Neural progenitor cell (in vitro differentiated cells): ENCODE measurements around the gene EYS. TPM values are rescaled to one million over a fixed set of nuclear protein-coding genes. Genes with fewer than 3 reads are reported as not detected.

Experiments
- DNase-seq: peaks from one replicate; pipeline ENCODE4 v3.0.0-alpha.2; 2016; ENCODE audit warnings: low spot score
- H2AFZ ChIP-seq: fragments of 200-600 bp; sonication (generic); replicated peaks from 2 replicates; pipeline ENCODE4 v1.6.1; 2016; ENCODE audit warnings: antibody characterized with exemption
- H3F3A ChIP-seq: fragments of 200-600 bp; sonication (generic); 2 replicates; pipeline ENCODE4 v1.6.1; 2016; ENCODE audit warnings: antibody characterized with exemption, low read depth
- H3K27ac ChIP-seq: fragments of 200-600 bp; sonication (generic); 2 replicates; pipeline ENCODE4 v1.5.1; 2016; ENCODE audit warnings: mild to moderate bottlenecking
- H3K27me3 ChIP-seq: fragments of 200-600 bp; sonication (generic); 2 replicates; pipeline ENCODE4 v1.6.1; 2016; ENCODE audit warnings: mild to moderate bottlenecking, moderate library complexity
- H3K36me3 ChIP-seq: fragments of 200-600 bp; sonication (generic); 2 replicates; pipeline ENCODE4 v1.5.1; 2016
- H3K4me1 ChIP-seq: fragments of 200-600 bp; sonication (generic); 2 replicates; pipeline ENCODE4 v1.6.1; 2016; ENCODE audit warnings: mixed run types
- H3K4me2 ChIP-seq: fragments of 200-600 bp; sonication (generic); 2 replicates; pipeline ENCODE4 v1.6.1; 2016
- H3K4me3 ChIP-seq: fragments of 200-600 bp; sonication (generic); 2 replicates; pipeline ENCODE4 v1.5.1; 2016
- H3K79me2 ChIP-seq: fragments of 200-600 bp; sonication (generic); 2 replicates; pipeline ENCODE4 v1.6.1; 2016; ENCODE audit warnings: low read depth
- H3K9ac ChIP-seq: fragments of 200-600 bp; sonication (generic); 2 replicates; pipeline ENCODE4 v1.6.1; 2016
- H3K9me3 ChIP-seq: fragments of 200-600 bp; sonication (generic); 2 replicates; pipeline ENCODE4 v1.5.1; 2016; ENCODE audit warnings: low read depth
- H4K20me1 ChIP-seq: fragments of 200-600 bp; sonication (generic); 2 replicates; pipeline ENCODE4 v1.6.1; 2016; ENCODE audit warnings: low read depth
- H3K27ac Mint-ChIP-seq: 3 replicates; pipeline ENCODE4 v1.8.0; 2021; ENCODE audit warnings: mixed read lengths
- H3K27me3 Mint-ChIP-seq: 2 replicates; pipeline ENCODE4 v1.8.0; 2022; ENCODE audit warnings: low read depth, mild to moderate bottlenecking, inconsistent platforms, moderate library complexity, mixed read lengths; ENCODE audit not compliant: insufficient read depth
- H3K36me3 Mint-ChIP-seq: 3 replicates; pipeline ENCODE4 v1.8.0; 2021; ENCODE audit warnings: mixed read lengths
- H3K4me1 Mint-ChIP-seq: 3 replicates; pipeline ENCODE4 v1.8.0; 2021; ENCODE audit warnings: mixed read lengths
- H3K4me3 Mint-ChIP-seq: 3 replicates; pipeline ENCODE4 v1.8.0; 2021; ENCODE audit warnings: mild to moderate bottlenecking, moderate library complexity, mixed read lengths
- H3K9me3 Mint-ChIP-seq: 3 replicates; pipeline ENCODE4 v1.8.0; 2020; ENCODE audit warnings: mixed read lengths
- CTCF ChIP-seq: fragments of 200-600 bp; sonication (generic); IDR thresholded peaks from 2 replicates; pipeline ENCODE4 v1.5.1; 2017; ENCODE audit warnings: antibody characterized with exemption, mild to moderate bottlenecking
- EZH2 ChIP-seq: fragments of 200-600 bp; sonication (generic); IDR thresholded peaks from 2 replicates; pipeline ENCODE4 v1.6.1; 2017; ENCODE audit warnings: antibody characterized with exemption, mild to moderate bottlenecking, moderate library complexity
- EZH2phosphoT487 ChIP-seq: fragments of 200-600 bp; sonication (generic); IDR thresholded peaks from 2 replicates; pipeline ENCODE4 v1.6.1; 2017; ENCODE audit warnings: antibody characterized with exemption
- total RNA-seq: library from RNA; depleted of rRNA; stranded (reverse); fragments of >200 nt; gene quantifications from 2 replicates; pipeline ENCODE4 v1.2.3, GENCODE V29; 2015; ENCODE audit warnings: low replicate concordance

Gene EYS
- total RNA-seq, 1 donor from 2014 or later: not detected

GRCh38 chr6:65449926-65450325 is 257.1 kb downstream of the EYS start:
- no peak for TF ChIP-seq EZH2
- no peak for TF ChIP-seq EZH2phosphoT487
- TF ChIP-seq CTCF: no peak
- H3K4me2 ChIP-seq: no peak overlapping the region
- H3K9me3 Mint-ChIP-seq: no peaks in the 10 kb centered on the region
- no peaks in the 10 kb centered on the region for H3K4me1 ChIP-seq
- no peak overlapping the region for H3K9ac ChIP-seq
- H3K4me3 Mint-ChIP-seq: no peak overlapping the region
- H3K27ac ChIP-seq: no peak overlapping the region
- H3K9me3 ChIP-seq: no peaks in the 10 kb centered on the region
- H3F3A ChIP-seq: no peaks in the 10 kb centered on the region
- no peak overlapping the region for H3K4me3 ChIP-seq
- no peak for DNase-seq
- no peaks in the 10 kb centered on the region for H3K27me3 Mint-ChIP-seq
- no peak overlapping the region for H3K27ac Mint-ChIP-seq
- H2AFZ ChIP-seq: no peak overlapping the region
- H3K27me3 ChIP-seq: no peaks in the 10 kb centered on the region
- no peaks in the 10 kb centered on the region for H3K36me3 Mint-ChIP-seq
- H3K36me3 ChIP-seq: no peaks in the 10 kb centered on the region
- H3K79me2 ChIP-seq: no peaks in the 10 kb centered on the region
- H4K20me1 ChIP-seq: no peaks in the 10 kb centered on the region
- no peaks in the 10 kb centered on the region for H3K4me1 Mint-ChIP-seq

- no peaks in the 10 kb centered on the region for H3K4me1 Mint-ChIP-seq
- Histone ChIP-seq H3K36me3 (no peaks in the 10 kb centered on the region), H3K4me1 (no peaks in the 10 kb centered on the region), H3K27me3 (no peaks in the 10 kb centered on the region), H3K79me2 (no peaks in the 10 kb centered on the region), H3K4me3 (no peak overlapping the region), H3K9ac (no peak overlapping the region), H3K27ac (no peak overlapping the region), H3K9me3 (no peaks in the 10 kb centered on the region), H3K4me2 (no peak overlapping the region), H3F3A (no peaks in the 10 kb centered on the region), H2AFZ (no peak overlapping the region), H4K20me1 (no peaks in the 10 kb centered on the region)
- H3K4me3 Mint-ChIP-seq: no peak overlapping the region
- DNase-seq: no peak
- TF ChIP-seq EZH2phosphoT487: no peak
- TF ChIP-seq EZH2: no peak
- TF ChIP-seq CTCF: no peak
- no peaks in the 10 kb centered on the region for H3K36me3 Mint-ChIP-seq
- no peaks in the 10 kb centered on the region for H3K27me3 Mint-ChIP-seq
- H3K9me3 Mint-ChIP-seq: no peaks in the 10 kb centered on the region
- H3K27ac Mint-ChIP-seq: no peak overlapping the region
These were observed 258.2 kb downstream of the EYS start for GRCh38 chr6:65448866-65449265.

- Mint-ChIP-seq H3K4me3 (no peak overlapping the region), H3K4me1 (no peaks in the 10 kb centered on the region), H3K27me3 (no peaks in the 10 kb centered on the region), H3K36me3 (no peaks in the 10 kb centered on the region), H3K27ac (no peak overlapping the region), H3K9me3 (no peaks in the 10 kb centered on the region)
- Histone ChIP-seq H4K20me1 (no peaks in the 10 kb centered on the region), H3K4me1 (no peaks in the 10 kb centered on the region), H3K4me2 (no peak overlapping the region), H3K36me3 (no peaks in the 10 kb centered on the region), H3K9ac (no peak overlapping the region), H3K79me2 (no peaks in the 10 kb centered on the region), H2AFZ (no peak overlapping the region), H3F3A (no peaks in the 10 kb centered on the region), H3K9me3 (no peaks in the 10 kb centered on the region), H3K27ac (no peak overlapping the region), H3K27me3 (no peaks in the 10 kb centered on the region), H3K4me3 (no peak overlapping the region)
- TF ChIP-seq CTCF (no peak), EZH2 (no peak), EZH2phosphoT487 (no peak)
- no peak for DNase-seq
These were observed 270.7 kb downstream of the EYS start for GRCh38 chr6:65436281-65436680.

GRCh38 chr6:65416621-65417020 is 290.4 kb downstream of the EYS start:
- TF ChIP-seq CTCF (no peak), EZH2 (no peak), EZH2phosphoT487 (no peak)
- Mint-ChIP-seq H3K4me3 (no peak overlapping the region), H3K9me3 (no peaks in the 10 kb centered on the region), H3K36me3 (no peaks in the 10 kb centered on the region), H3K4me1 (peaks cover 22% of the 10 kb centered on the region), H3K27me3 (no peaks in the 10 kb centered on the region), H3K27ac (peak overlapping the region; percentile 94)
- Histone ChIP-seq H2AFZ (no peak overlapping the region), H3K27ac (no peak overlapping the region), H3K79me2 (no peaks in the 10 kb centered on the region), H3K9ac (no peak overlapping the region), H3K4me2 (no peak overlapping the region), H3K9me3 (no peaks in the 10 kb centered on the region), H3K27me3 (no peaks in the 10 kb centered on the region), H3K4me3 (no peak overlapping the region), H3K4me1 (no peaks in the 10 kb centered on the region), H3F3A (no peaks in the 10 kb centered on the region), H4K20me1 (no peaks in the 10 kb centered on the region), H3K36me3 (no peaks in the 10 kb centered on the region)
- DNase-seq: no peak
